Stimulated activated CD4-positive, alpha-beta T cell treated with anti-CD3 and anti-CD28 coated beads, Interleukin-2, amount 100 ng/mL, for 24 hours (primary cell): ENCODE measurements around the gene ARF1.

Source experiments
- DNase-seq, 2 donors: peaks; one replicate each; pipeline ENCODE4 v3.0.0-alpha.2; 2020

The ARF1 gene

GRCh38 chr1:228088586-228089498 lies 6.3 kb downstream of the ARF1 start:
- DNase-seq: no peak

DNA sequence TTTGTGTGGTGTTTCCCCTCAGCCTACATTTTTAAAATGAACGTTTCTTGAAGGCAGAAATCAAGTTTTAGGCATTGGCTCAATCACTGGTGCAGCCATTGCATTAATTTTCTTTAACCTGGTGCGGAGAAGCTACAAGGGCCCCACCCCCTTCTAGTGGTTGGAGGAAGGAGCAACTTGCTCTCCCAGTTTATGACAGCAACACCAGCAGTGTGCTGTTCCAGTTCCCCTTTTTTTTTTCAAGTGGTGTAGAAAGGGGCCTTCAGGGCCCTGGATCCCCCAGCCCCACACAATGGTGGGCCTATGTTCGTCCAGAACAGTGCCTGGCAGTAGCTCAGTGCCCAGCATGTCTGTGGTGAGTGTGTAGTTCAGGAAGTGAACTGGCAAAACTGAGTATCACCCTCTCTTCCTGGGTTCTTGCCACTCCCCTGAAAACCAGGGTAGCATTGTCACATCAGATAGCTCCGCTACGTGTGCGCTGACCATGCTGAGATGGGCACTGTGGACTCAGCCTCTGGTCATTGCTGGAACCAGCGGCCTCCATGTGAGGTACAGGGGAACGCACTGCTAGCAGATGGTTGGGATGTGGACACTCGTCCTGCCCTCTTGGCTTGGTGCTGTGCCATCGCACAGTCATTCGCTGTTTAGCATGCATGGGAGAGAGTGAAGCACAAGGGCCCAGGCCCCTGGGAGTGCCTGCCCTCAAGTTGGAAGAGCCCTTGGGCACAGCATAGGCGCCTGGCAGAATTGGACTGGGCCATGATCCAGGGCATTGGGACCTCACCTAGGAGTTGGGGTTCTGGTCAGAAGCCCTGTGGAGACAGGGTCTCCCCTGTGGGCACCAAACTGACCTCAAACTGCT lies 7.2 kb downstream of the ARF1 start:
- no peak for DNase-seq

GRCh38 chr1:228090613-228091081 lies 8.1 kb downstream of the ARF1 start:
- DNase-seq: peak in 1 of 2 donors; percentile 0

DNA sequence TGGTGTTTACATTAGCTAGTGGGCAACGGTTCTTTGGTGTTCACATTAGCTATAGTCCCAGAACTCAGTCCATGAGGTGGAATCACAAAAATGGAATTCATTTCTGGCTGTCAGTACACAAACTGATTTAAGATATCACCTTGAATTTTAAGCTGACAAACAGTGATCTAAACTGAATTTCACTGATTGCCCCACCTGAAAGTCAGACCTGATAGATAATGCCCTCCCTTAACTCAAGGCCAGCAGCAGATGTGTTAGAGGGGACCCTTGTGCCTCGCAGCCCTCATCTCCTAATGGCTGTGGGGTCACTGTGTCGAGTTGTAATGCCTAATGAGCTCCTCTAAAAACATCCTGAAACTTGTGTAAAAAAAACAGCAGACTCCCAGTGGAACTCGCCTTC lies 8.6 kb downstream of the ARF1 start:
- DNase-seq: no peak

GRCh38 chr1:228092342-228093049 lies 10.0 kb downstream of the ARF1 start:
- peak in 1 of 2 donors; percentile 16 for DNase-seq

GRCh38 chr1:228093050-228093906 lies 10.8 kb downstream of the ARF1 start:
- peak in 1 of 2 donors; percentile 15 for DNase-seq

- DNase-seq: peak in 1 of 2 donors; percentile 1
Measured at GRCh38 chr1:228094432-228095016, 12.0 kb downstream of the ARF1 start.

DNA sequence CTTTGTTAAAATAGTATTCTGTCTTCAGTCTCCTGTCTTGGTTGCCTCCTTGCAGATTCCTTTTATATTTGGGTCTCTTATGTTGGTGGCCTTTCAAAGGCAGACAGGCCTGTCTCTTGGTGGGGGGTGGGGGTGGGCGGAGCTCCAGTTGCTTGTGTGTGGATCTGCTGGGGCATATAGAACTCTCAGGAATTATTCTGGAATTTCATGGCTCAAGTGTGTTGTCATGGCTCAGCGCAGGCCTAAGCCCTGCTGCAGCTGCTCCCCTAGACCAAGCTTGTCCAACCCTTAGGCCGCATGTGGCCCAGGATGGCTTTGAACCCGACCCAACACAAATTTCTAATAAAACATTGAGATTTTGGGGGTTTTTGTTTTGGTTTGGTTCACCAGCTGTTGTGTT lies 12.7 kb downstream of the ARF1 start:
- DNase-seq: no peak

GRCh38 chr1:228095938-228096337 lies 13.4 kb downstream of the ARF1 start:
- peak in 1 of 2 donors; percentile 1 for DNase-seq

- no peak for DNase-seq
Measured at GRCh38 chr1:228096416-228097332, 14.2 kb downstream of the ARF1 start.

DNA sequence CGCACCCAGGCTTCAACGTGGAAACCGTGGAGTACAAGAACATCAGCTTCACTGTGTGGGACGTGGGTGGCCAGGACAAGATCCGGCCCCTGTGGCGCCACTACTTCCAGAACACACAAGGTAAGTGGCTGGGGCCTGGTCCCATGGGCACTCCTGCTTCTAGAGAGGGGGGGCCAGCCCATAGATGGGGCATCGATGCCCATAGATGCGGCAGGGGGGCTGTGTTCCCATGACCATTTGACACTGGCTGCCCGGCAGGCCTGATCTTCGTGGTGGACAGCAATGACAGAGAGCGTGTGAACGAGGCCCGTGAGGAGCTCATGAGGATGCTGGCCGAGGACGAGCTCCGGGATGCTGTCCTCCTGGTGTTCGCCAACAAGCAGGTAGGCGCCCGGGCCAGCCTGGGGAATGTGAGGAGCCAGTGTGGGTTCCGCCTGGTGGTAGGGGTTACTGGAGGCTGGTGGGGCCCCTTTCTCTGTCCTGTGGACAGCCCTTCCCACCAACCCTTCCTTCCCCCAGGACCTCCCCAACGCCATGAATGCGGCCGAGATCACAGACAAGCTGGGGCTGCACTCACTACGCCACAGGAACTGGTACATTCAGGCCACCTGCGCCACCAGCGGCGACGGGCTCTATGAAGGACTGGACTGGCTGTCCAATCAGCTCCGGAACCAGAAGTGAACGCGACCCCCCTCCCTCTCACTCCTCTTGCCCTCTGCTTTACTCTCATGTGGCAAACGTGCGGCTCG lies 15.0 kb downstream of the ARF1 start:
- DNase-seq: peak in 1 of 2 donors; percentile 1

GRCh38 chr1:228098323-228098931 lies 15.9 kb downstream of the ARF1 start:
- peak in 1 of 2 donors; percentile 2 for DNase-seq

- peak in 1 of 2 donors; percentile 1 for DNase-seq
Measured at GRCh38 chr1:228099331-228099732, 16.8 kb downstream of the ARF1 start.

- DNase-seq: no peak
Measured at GRCh38 chr1:228100822-228101613, 18.5 kb downstream of the ARF1 start.

DNA sequence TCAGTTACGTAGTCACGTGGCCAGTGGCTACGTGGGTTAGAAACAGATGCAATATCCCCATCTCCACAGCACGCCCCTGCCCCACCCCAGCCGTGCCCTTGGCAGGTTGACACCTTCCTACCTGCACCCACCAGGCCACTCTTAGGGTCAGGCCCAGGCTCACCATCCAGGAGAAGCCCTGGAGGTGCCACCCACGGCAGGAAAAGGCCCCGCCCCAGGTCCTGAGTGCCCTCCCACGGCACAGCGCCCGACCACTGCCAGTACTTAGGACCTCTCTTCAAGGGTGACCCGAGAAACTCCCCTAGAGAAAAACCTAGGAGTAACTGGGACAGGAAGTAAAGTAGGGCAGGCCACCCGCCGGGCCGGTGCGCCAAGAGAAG lies 19.1 kb downstream of the ARF1 start:
- no peak for DNase-seq

DNA sequence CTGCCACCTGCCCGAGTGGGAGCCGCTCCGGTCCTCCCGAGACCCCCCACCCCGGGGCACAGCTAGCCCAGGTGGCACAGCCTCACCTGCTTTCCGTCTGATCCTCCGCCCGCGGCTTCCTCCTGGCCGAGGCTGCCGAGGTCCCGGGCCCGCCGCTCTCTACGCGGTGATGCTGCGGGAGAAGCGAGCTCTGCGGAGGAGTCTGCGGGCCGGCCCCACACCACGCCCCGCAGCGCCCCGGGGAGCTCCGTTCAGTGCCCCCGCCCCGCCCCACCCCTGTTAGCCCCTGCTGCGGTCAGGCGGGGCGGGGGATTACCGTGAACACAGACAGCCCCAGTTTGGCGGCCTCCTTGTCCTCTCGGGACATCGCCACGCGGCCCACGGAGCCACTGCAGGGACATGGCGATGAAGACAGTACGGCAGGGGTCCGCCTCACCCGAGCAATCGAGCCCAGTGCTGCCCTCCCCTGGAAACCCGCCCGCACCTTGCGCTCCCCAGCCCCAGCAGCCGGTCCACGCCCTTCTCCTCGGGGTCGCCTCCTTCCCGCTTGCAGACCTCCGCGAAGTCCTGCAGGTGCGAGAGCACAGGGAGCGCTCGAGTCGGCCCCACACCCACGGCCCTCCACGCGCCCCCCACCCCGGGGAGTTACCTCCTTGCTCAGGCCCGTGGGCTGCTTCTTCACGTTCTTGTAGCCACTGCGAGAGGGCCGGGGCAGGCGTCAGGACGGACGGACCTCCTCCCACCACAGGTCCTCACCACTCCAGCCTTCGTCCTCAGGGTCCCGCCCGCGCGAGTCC lies 19.7 kb downstream of the ARF1 start:
- peak; percentile 63 to 66 for DNase-seq
